ENCODE data around the gene HAAO.

- TF ChIP-seq CTCF (IDR thresholded peaks at IDR 0.05; ENCODE audit: low read length) (no peak), EZH2phosphoT487 (IDR thresholded peaks at IDR 0.05; ENCODE audit: low read length) (no peak)
These were observed 11.2 kb downstream of the HAAO start for GRCh38 chr2:42781181-42781580.

All from MM.1S (cell line).